HepG2 (cell line): Measurements from ENCODE around the gene TSPAN5. TPM values are rescaled to one million over a fixed set of nuclear protein-coding genes. Genes with fewer than 3 reads are reported as not detected.

Experiments
- CENPX ChIP-seq: sonication (generic); formaldehyde crosslinking; IDR thresholded peaks from 2 replicates; pipeline ENCODE4 v1.9.0; 2021; ENCODE audit warnings: mild to moderate bottlenecking, missing genetic modification reagents, moderate library complexity
- EED ChIP-seq: sonication (generic); formaldehyde crosslinking; IDR thresholded peaks from 2 replicates; pipeline ENCODE4 v1.5.0; 2020; ENCODE audit warnings: mild to moderate bottlenecking, missing genetic modification reagents
- FOXO1 ChIP-seq: sonication (generic); formaldehyde crosslinking; IDR thresholded peaks from 2 replicates; pipeline ENCODE4 v1.4.0; 2020; ENCODE audit warnings: missing genetic modification reagents
- GZF1 ChIP-seq: sonication (generic); formaldehyde crosslinking; IDR thresholded peaks from 2 replicates; pipeline ENCODE4 v1.5.1; 2020; ENCODE audit warnings: mild to moderate bottlenecking, missing genetic modification reagents
- JUND ChIP-seq: sonication (generic); formaldehyde crosslinking; IDR thresholded peaks from 2 replicates; pipeline ENCODE4 v1.8.0; 2022; ENCODE audit warnings: mild to moderate bottlenecking, missing genetic modification reagents
- NFIC ChIP-seq: IDR thresholded peaks from 2 replicates; pipeline ENCODE4 v1.6.1; 2012; ENCODE audit warnings: mild to moderate bottlenecking, low read length, inconsistent platforms
- TCF12 ChIP-seq, 2 experiments: fragments of 450-650 bp in 1 of 2; sonication (generic) in 1 of 2; formaldehyde crosslinking in 1 of 2; IDR thresholded peaks; 2 replicates each; pipeline versions ENCODE4 v1.6.1 to v1.8.0; 2017 to 2022; ENCODE audit warnings: antibody characterized with exemption in 1 of 2, mild to moderate bottlenecking in 1 of 2, missing genetic modification reagents in 1 of 2, moderate library complexity in 1 of 2
- TERF1 ChIP-seq: sonication (generic); formaldehyde crosslinking; IDR thresholded peaks from 2 replicates; pipeline ENCODE4 v1.8.0; 2022; ENCODE audit warnings: mild to moderate bottlenecking, missing genetic modification reagents, moderate library complexity
- ZBTB33 ChIP-seq: sonication (generic); formaldehyde crosslinking; IDR thresholded peaks from 2 replicates; pipeline ENCODE4 v1.4.0; 2020; ENCODE audit warnings: missing genetic modification reagents
- ZKSCAN1 ChIP-seq: fragments of 150-350 bp; IDR thresholded peaks from 2 replicates; pipeline ENCODE4 v1.6.1; 2014; ENCODE audit warnings: low read length
- ZNF253 ChIP-seq: sonication (generic); formaldehyde crosslinking; IDR thresholded peaks from 2 replicates; pipeline ENCODE4 v1.8.0; 2022; ENCODE audit warnings: mild to moderate bottlenecking, missing genetic modification reagents, borderline replicate concordance
- ZNF432 ChIP-seq: sonication (generic); formaldehyde crosslinking; IDR thresholded peaks from 2 replicates; pipeline ENCODE4 v1.5.0; 2020; ENCODE audit warnings: missing genetic modification reagents, mild to moderate bottlenecking, borderline replicate concordance
- ZNF597 ChIP-seq: sonication (generic); formaldehyde crosslinking; IDR thresholded peaks from 2 replicates; pipeline ENCODE4 v1.5.0; 2020; ENCODE audit warnings: missing genetic modification reagents
- ZNF644 ChIP-seq: IDR thresholded peaks from 2 replicates; pipeline ENCODE4 v1.6.1; 2016; ENCODE audit warnings: low read depth
- ZNF841 ChIP-seq: sonication (generic); formaldehyde crosslinking; IDR thresholded peaks from 2 replicates; pipeline ENCODE4 v1.8.1; 2023; ENCODE audit warnings: missing genetic modification reagents, borderline replicate concordance
- polyA plus RNA-seq, 8 experiments: library from polyadenylated mRNA; depleted of rRNA in 3 of 8; stranded (reverse) in 7 of 8; unstranded in 1 of 8; fragments of >200 nt; fragmentation: Illumina TruSeq in 4 of 8; extraction: Trizol in 4 of 8; gene quantifications; 2 replicates each; pipeline versions ENCODE4 v1.2.1 to v1.2.3, GENCODE V29; 2011 to 2016; ENCODE audit warnings: low read depth in 4 of 8, missing spikeins in 1 of 8, mixed read lengths in 1 of 8; ENCODE audit not compliant: insufficient read depth in 1 of 8
- total RNA-seq, 5 experiments: library from RNA; depleted of rRNA; stranded (reverse); fragments of >200 nt; fragmentation: Illumina TruSeq; extraction: Trizol; gene quantifications; 2 replicates each; pipeline ENCODE4 v1.2.3, GENCODE V29; 2016; ENCODE audit warnings: low read depth in 1 of 5
- TF ChIP-seq, protein P1 (sequence below), 2 experiments: sonication (generic) in 1 of 2; formaldehyde crosslinking in 1 of 2; IDR thresholded peaks; 2 replicates each; pipeline versions ENCODE4 v1.4.0 to v1.6.1; 2016 to 2020; ENCODE audit warnings: borderline replicate concordance in 1 of 2, low read depth in 1 of 2, mild to moderate bottlenecking in 1 of 2, missing genetic modification reagents in 1 of 2
- TF ChIP-seq, protein P2 (sequence below): sonication (generic); formaldehyde crosslinking; IDR thresholded peaks from 2 replicates; pipeline ENCODE4 v1.5.1; 2020; ENCODE audit warnings: missing genetic modification reagents, mild to moderate bottlenecking, borderline replicate concordance
- TF ChIP-seq, protein P3 (sequence below): sonication (generic); formaldehyde crosslinking; IDR thresholded peaks from 2 replicates; pipeline ENCODE4 v1.4.0; 2020; ENCODE audit warnings: missing genetic modification reagents

Gene TSPAN5
- total and polyA plus RNA-seq, 2 of the 13 experiments (the other 11 are each of a cell fraction or from before 2014, with no cell fraction given) = 0.20 to 0.53 TPM

DNA sequence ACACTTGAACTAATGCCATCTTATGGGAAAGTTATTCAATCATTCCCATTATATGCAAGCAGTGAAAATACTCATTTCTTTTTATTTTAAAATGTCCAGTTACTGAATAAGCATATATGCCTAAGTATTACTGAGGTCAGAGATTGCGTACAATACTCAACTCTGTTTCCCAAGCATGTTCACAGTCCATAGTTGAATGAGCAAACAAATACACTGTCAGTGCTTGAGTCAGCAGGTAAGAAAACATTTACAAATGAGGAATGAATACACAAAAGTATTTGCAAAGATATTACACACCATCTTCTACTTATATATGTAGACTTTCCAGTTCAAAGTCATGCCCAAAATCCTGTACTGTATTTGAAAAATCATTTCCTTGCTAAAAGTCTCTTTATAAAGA is 74.1 kb downstream of the TSPAN5 start (continued):
- TF ChIP-seq, protein P1, sequence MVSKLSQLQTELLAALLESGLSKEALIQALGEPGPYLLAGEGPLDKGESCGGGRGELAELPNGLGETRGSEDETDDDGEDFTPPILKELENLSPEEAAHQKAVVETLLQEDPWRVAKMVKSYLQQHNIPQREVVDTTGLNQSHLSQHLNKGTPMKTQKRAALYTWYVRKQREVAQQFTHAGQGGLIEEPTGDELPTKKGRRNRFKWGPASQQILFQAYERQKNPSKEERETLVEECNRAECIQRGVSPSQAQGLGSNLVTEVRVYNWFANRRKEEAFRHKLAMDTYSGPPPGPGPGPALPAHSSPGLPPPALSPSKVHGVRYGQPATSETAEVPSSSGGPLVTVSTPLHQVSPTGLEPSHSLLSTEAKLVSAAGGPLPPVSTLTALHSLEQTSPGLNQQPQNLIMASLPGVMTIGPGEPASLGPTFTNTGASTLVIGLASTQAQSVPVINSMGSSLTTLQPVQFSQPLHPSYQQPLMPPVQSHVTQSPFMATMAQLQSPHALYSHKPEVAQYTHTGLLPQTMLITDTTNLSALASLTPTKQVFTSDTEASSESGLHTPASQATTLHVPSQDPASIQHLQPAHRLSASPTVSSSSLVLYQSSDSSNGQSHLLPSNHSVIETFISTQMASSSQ (IDR thresholded peaks at IDR 0.05; ENCODE audit: low read depth) = 0 out of 2 replicates have a peak, but pooled peaks have one; percentile 23
- TF ChIP-seq, protein P1 (CRISPR knock-in tag; IDR thresholded peaks at IDR 0.05; ENCODE audit: borderline replicate concordance) = no peak
- TF ChIP-seq ZNF253 = no peak
- TF ChIP-seq ZNF644 (CRISPR knock-in tag) = no peak
- no peak for TF ChIP-seq ZKSCAN1
- no peak for TF ChIP-seq ZNF432
- TF ChIP-seq ZNF841 (CRISPR knock-in tag) = no peak
- no peak for TF ChIP-seq ZNF597 (CRISPR knock-in tag)
- TF ChIP-seq GZF1 (CRISPR knock-in tag) = no peak
- no peak for TF ChIP-seq ZBTB33 (CRISPR knock-in tag)
- TF ChIP-seq JUND (CRISPR knock-in tag) = peak; percentile 46; the same call in 1 of the 2 replicates
- TF ChIP-seq, protein P2, sequence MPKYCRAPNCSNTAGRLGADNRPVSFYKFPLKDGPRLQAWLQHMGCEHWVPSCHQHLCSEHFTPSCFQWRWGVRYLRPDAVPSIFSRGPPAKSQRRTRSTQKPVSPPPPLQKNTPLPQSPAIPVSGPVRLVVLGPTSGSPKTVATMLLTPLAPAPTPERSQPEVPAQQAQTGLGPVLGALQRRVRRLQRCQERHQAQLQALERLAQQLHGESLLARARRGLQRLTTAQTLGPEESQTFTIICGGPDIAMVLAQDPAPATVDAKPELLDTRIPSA (CRISPR knock-in tag) = no peak
- TF ChIP-seq NFIC = peak; percentile 57; the same call in 1 of the 2 replicates
- no peak for TF ChIP-seq EED (CRISPR knock-in tag)
- no peak for TF ChIP-seq TCF12 (IDR thresholded peaks at IDR 0.05)
- no peak for TF ChIP-seq TCF12 (CRISPR knock-in tag; IDR thresholded peaks at IDR 0.05)
- no peak for TF ChIP-seq TERF1 (CRISPR knock-in tag)
- TF ChIP-seq, protein P3, sequence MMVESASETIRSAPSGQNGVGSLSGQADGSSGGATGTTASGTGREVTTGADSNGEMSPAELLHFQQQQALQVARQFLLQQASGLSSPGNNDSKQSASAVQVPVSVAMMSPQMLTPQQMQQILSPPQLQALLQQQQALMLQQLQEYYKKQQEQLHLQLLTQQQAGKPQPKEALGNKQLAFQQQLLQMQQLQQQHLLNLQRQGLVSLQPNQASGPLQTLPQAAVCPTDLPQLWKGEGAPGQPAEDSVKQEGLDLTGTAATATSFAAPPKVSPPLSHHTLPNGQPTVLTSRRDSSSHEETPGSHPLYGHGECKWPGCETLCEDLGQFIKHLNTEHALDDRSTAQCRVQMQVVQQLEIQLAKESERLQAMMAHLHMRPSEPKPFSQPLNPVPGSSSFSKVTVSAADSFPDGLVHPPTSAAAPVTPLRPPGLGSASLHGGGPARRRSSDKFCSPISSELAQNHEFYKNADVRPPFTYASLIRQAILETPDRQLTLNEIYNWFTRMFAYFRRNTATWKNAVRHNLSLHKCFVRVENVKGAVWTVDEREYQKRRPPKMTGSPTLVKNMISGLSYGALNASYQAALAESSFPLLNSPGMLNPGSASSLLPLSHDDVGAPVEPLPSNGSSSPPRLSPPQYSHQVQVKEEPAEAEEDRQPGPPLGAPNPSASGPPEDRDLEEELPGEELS (CRISPR knock-in tag) = peak; percentile 63; the same call in 1 of the 2 replicates
- TF ChIP-seq CENPX = no peak
- peak; percentile 59; the same call in 1 of the 2 replicates for TF ChIP-seq FOXO1 (CRISPR knock-in tag)
